IMR-90 (cell line): ENCODE results near the gene EIF2B4. TPM values are rescaled to one million over a fixed set of nuclear protein-coding genes. Genes with fewer than 3 reads are reported as not detected.

Experiments used
- ATAC-seq: fragments of 200-7000 bp; cut with Tn5 transposase; 2 replicates; pipeline ENCODE4 v1.9.1; 2020; ENCODE audit warnings: low read depth, mild to moderate bottlenecking, moderate library complexity
- BruUV-seq: library from RNA; stranded (reverse); fragments of 400-500 nt; replicated peaks from 2 replicates; lab custom pipeline; 2021; lab: Mats Ljungman, UMichigan
- CTCF ChIA-PET: fragments of 300-600 bp; formaldehyde crosslinking; extraction: SDS; loops from one replicate; lab custom pipeline; 2021; ENCODE audit warnings: antibody characterized with exemption; lab: Yijun Ruan, JAX
- POLR2A ChIA-PET: fragments of 300-600 bp; sonication (Branson Sonifier 250); formaldehyde crosslinking; loops from one replicate; lab custom pipeline; 2022; ENCODE audit warnings: antibody characterized with exemption; ENCODE audit not compliant: unreplicated experiment; lab: Charles Lee
- DNase-seq: peaks from one replicate; pipeline ENCODE4 v3.0.0; 2013
- H2AFZ ChIP-seq: replicated peaks from 2 replicates; pipeline ENCODE3; 2013; ENCODE audit warnings: low read length, mild to moderate bottlenecking; ENCODE audit not compliant: poor library complexity
- H2AK5ac ChIP-seq: 2 replicates; pipeline ENCODE4 v1.6.1; 2013; ENCODE audit warnings: low read depth, low read length, inconsistent platforms
- H2AK9ac ChIP-seq: replicated peaks from 2 replicates; pipeline ENCODE3; 2013; ENCODE audit warnings: mild to moderate bottlenecking, low read depth, low read length, moderate library complexity; ENCODE audit not compliant: poor library complexity
- H2BK120ac ChIP-seq: 2 replicates; pipeline ENCODE4 v1.6.1; 2013; ENCODE audit warnings: low read depth, low read length, inconsistent platforms
- H2BK15ac ChIP-seq: 3 replicates; pipeline ENCODE4 v1.6.1; 2013; ENCODE audit warnings: low read depth, low read length, inconsistent platforms
- H2BK20ac ChIP-seq: 2 replicates; pipeline ENCODE4 v1.6.1; 2013; ENCODE audit warnings: low read depth, mild to moderate bottlenecking, inconsistent platforms, low read length, moderate library complexity
- H2BK5ac ChIP-seq: 2 replicates; pipeline ENCODE4 v1.6.1; 2013; ENCODE audit warnings: mild to moderate bottlenecking, low read depth, low read length, inconsistent platforms; ENCODE audit not compliant: poor library complexity, severe bottlenecking
- H3K14ac ChIP-seq: replicated peaks from 2 replicates; pipeline ENCODE4 v1.6.1; 2013; ENCODE audit warnings: low read depth, low read length, inconsistent platforms
- H3K18ac ChIP-seq: 2 replicates; pipeline ENCODE4 v1.6.1; 2013; ENCODE audit warnings: low read depth, low read length, control low read depth
- H3K23ac ChIP-seq: 2 replicates; pipeline ENCODE4 v1.6.1; 2013; ENCODE audit warnings: low read depth, low read length, inconsistent platforms
- H3K27ac ChIP-seq: 2 replicates; pipeline ENCODE4 v1.5.1; 2013; ENCODE audit warnings: mild to moderate bottlenecking, control low read depth, low read length; ENCODE audit not compliant: insufficient read depth
- H3K27me3 ChIP-seq: 2 replicates; pipeline ENCODE4 v1.6.1; 2013; ENCODE audit warnings: low read length; ENCODE audit not compliant: control insufficient read depth, insufficient read depth
- H3K36me3 ChIP-seq: 2 replicates; pipeline ENCODE4 v1.6.1; 2013; ENCODE audit warnings: low read length, mixed read lengths; ENCODE audit not compliant: control insufficient read depth, insufficient read depth
- H3K4ac ChIP-seq: 2 replicates; pipeline ENCODE4 v1.6.1; 2013; ENCODE audit warnings: low read depth, low read length, inconsistent platforms
- H3K4me1 ChIP-seq: 2 replicates; pipeline ENCODE4 v1.6.1; 2013; ENCODE audit warnings: low read length, mixed read lengths; ENCODE audit not compliant: control insufficient read depth, insufficient read depth
- H3K4me2 ChIP-seq: 2 replicates; pipeline ENCODE4 v1.6.1; 2013; ENCODE audit warnings: low read depth, mild to moderate bottlenecking, control low read depth, low read length, moderate library complexity
- H3K4me3 ChIP-seq: 2 replicates; pipeline ENCODE4 v1.5.1; 2013; ENCODE audit warnings: low read depth, mild to moderate bottlenecking, control low read depth, low read length, moderate library complexity; ENCODE audit not compliant: insufficient read depth
- H3K56ac ChIP-seq: 2 replicates; pipeline ENCODE4 v1.6.1; 2013; ENCODE audit warnings: low read length, inconsistent platforms; ENCODE audit not compliant: insufficient read depth; ENCODE audit errors: extremely low read depth
- H3K79me1 ChIP-seq, 2 experiments: 2 replicates each; pipeline ENCODE4 v1.6.1; 2013; ENCODE audit warnings: low read length in 2 of 2, inconsistent platforms in 1 of 2, low read depth in 1 of 2
- H3K9ac ChIP-seq: 2 replicates; pipeline ENCODE4 v1.6.1; 2013; ENCODE audit warnings: low read depth, low read length, control low read depth
- H3K9me1 ChIP-seq: 2 replicates; pipeline ENCODE4 v1.6.1; 2013; ENCODE audit warnings: low read length, inconsistent platforms; ENCODE audit not compliant: insufficient read depth
- H3K9me3 ChIP-seq: 2 replicates; pipeline ENCODE4 v1.6.1; 2013; ENCODE audit warnings: low read length; ENCODE audit not compliant: control insufficient read depth, insufficient read depth
- H4K20me1 ChIP-seq: 2 replicates; pipeline ENCODE4 v1.6.1; 2013; ENCODE audit warnings: low read length, inconsistent platforms; ENCODE audit not compliant: insufficient read depth
- H4K5ac ChIP-seq: 2 replicates; pipeline ENCODE4 v1.6.1; 2013; ENCODE audit warnings: mild to moderate bottlenecking, low read depth, low read length, control low read depth
- H4K8ac ChIP-seq, 2 experiments: 2 replicates each; pipeline ENCODE4 v1.6.1; 2013; ENCODE audit warnings: low read depth in 2 of 2, low read length in 2 of 2, control low read depth in 1 of 2, inconsistent platforms in 1 of 2
- H4K91ac ChIP-seq: 2 replicates; pipeline ENCODE4 v1.6.1; 2013; ENCODE audit warnings: low read depth, low read length, inconsistent platforms; ENCODE audit not compliant: insufficient read depth
- BHLHE40 ChIP-seq: fragments of 150-350 bp; IDR thresholded peaks from 2 replicates; pipeline ENCODE4 v1.6.1; 2016; ENCODE audit warnings: mild to moderate bottlenecking, low read depth, low read length
- CEBPB ChIP-seq: IDR thresholded peaks from 2 replicates; pipeline ENCODE4 v1.6.1; 2012; ENCODE audit warnings: low read depth, low read length, improper control_type of control experiment
- CHD1 ChIP-seq: IDR thresholded peaks from 2 replicates; pipeline ENCODE4 v1.6.1; 2012; ENCODE audit warnings: low read depth, low read length, improper control_type of control experiment
- CTCF ChIP-seq: conservative IDR thresholded peaks from 2 replicates; pipeline ENCODE4 v1.5.1; 2012; ENCODE audit warnings: mild to moderate bottlenecking, low read depth, low read length, improper control_type of control experiment
- ELK1 ChIP-seq: fragments of 150-350 bp; IDR thresholded peaks from 2 replicates; pipeline ENCODE4 v1.6.1; 2016; ENCODE audit warnings: low read depth, mild to moderate bottlenecking, low read length, moderate library complexity, borderline replicate concordance
- FOS ChIP-seq: fragments of 150-350 bp; IDR thresholded peaks from 2 replicates; pipeline ENCODE4 v1.6.1; 2016; ENCODE audit warnings: low read depth, low read length
- MAFK ChIP-seq: IDR thresholded peaks from 2 replicates; pipeline ENCODE4 v1.6.1; 2012; ENCODE audit warnings: low read depth, low read length, improper control_type of control experiment
- MXI1 ChIP-seq: IDR thresholded peaks from 2 replicates; pipeline ENCODE4 v1.6.1; 2012; ENCODE audit warnings: low read depth, mild to moderate bottlenecking, low read length, moderate library complexity, borderline replicate concordance
- NFE2L2 ChIP-seq: fragments of 150-350 bp; IDR thresholded peaks from 2 replicates; pipeline ENCODE4 v1.6.1; 2016; ENCODE audit warnings: low read depth, mild to moderate bottlenecking, low read length
- POLR2A ChIP-seq: IDR thresholded peaks from 2 replicates; pipeline ENCODE4 v1.6.1; 2012; ENCODE audit warnings: mild to moderate bottlenecking, low read depth, low read length
- RAD21 ChIP-seq: IDR thresholded peaks from 2 replicates; pipeline ENCODE4 v1.6.1; 2012; ENCODE audit warnings: low read length, improper control_type of control experiment
- RCOR1 ChIP-seq: IDR thresholded peaks from 2 replicates; pipeline ENCODE4 v1.6.1; 2012; ENCODE audit warnings: mild to moderate bottlenecking, low read length, improper control_type of control experiment; ENCODE audit not compliant: insufficient replicate concordance
- RFX5 ChIP-seq: IDR thresholded peaks from 2 replicates; pipeline ENCODE4 v1.8.0; 2012; ENCODE audit warnings: low read depth, mild to moderate bottlenecking, low read length, moderate library complexity
- SMC3 ChIP-seq: fragments of 150-350 bp; IDR thresholded peaks from 2 replicates; pipeline ENCODE4 v1.6.1; 2016; ENCODE audit warnings: low read depth, mild to moderate bottlenecking, antibody characterized with exemption, low read length, moderate library complexity
- USF2 ChIP-seq: fragments of 150-350 bp; IDR thresholded peaks from 2 replicates; pipeline ENCODE4 v1.6.1; 2017; ENCODE audit warnings: mild to moderate bottlenecking, antibody characterized with exemption, low read length, low read depth
- WGBS, 2 experiments: methylation state at CpG; one replicate each; pipeline versions ENCODE4 v1.1.5 to v1.1.7; 2013; ENCODE audit warnings: missing lambda C conversion rate in 2 of 2; ENCODE audit not compliant: insufficient read length in 1 of 2; ENCODE audit errors: extremely low coverage in 2 of 2; 5-methylcytosine and 5-hydroxymethylcytosine counted together
- dilution Hi-C: fragments of 300-500 bp; cut with HindIII; formaldehyde crosslinking; loops from one replicate; pipeline ENCODE4 v1.14.3; 2018; ENCODE audit warnings: low sequenced_read_pairs; ENCODE audit not compliant: unreplicated experiment
- in situ Hi-C: fragments of 300-500 bp; cut with MboI; formaldehyde crosslinking; loops from 3 replicates; pipeline ENCODE4 v1.14.3; 2019; ENCODE audit warnings: low sequenced_read_pairs, inconsistent platforms, mixed read lengths
- intact Hi-C: fragments of 100-400 bp; cut with micrococcal nuclease; formaldehyde crosslinking; loops from 2 replicates; pipeline ENCODE4 v1.10.0; 2022
- polyA plus RNA-seq, 3 experiments: library from polyadenylated mRNA; depleted of rRNA; stranded (reverse); fragments of >200 nt; gene quantifications; 2 replicates each; pipeline ENCODE4 v1.2.3, GENCODE V29; 2012; ENCODE audit warnings: low replicate concordance in 1 of 3
- total RNA-seq: library from RNA; depleted of rRNA; stranded (reverse); fragments of >200 nt; gene quantifications from 2 replicates; pipeline ENCODE4 v1.2.3, GENCODE V29; 2012

The EIF2B4 gene
- total and polyA plus RNA-seq, 2 of the 4 experiments (the other 2 are of a cell fraction) = 40.3 to 47.9 TPM

GRCh38 chr2:27351802-27352598 lies 18.1 kb downstream of the EIF2B4 start:
- in situ Hi-C loops (no loop called here), dilution Hi-C loops (no loop called here), intact Hi-C loops (no loop called here)
- POLR2A ChIA-PET = interaction anchor here (0.6 kb wide), 1 partner anchor 8 kb away, joined by 6 read pairs; no protein-coding TSS in a partner anchor
- H3K9me1 ChIP-seq = no peaks in the 10 kb centered on the region
- peaks cover 25 to 56% of the 10 kb centered on the region in 2 experiments for H3K79me1 ChIP-seq
- no peak overlapping the region for H2AK5ac ChIP-seq
- no peak overlapping the region for H3K4ac ChIP-seq
- CTCF ChIA-PET = no interaction called here
- H3K4me2 ChIP-seq = no peak overlapping the region
- H3K36me3 ChIP-seq = no peaks in the 10 kb centered on the region
- no peak overlapping the region for H4K91ac ChIP-seq
- H2BK15ac ChIP-seq = no peak overlapping the region
- H3K14ac ChIP-seq = no peak overlapping the region
- H3K4me3 ChIP-seq = no peak overlapping the region
- H4K20me1 ChIP-seq = no peaks in the 10 kb centered on the region; the same call in 1 of the 2 replicates
- H2AFZ ChIP-seq = no peak overlapping the region
- no peaks in the 10 kb centered on the region for H3K9me3 ChIP-seq
- no peak overlapping the region for H4K8ac ChIP-seq
- H2BK120ac ChIP-seq = no peak overlapping the region
- no peak overlapping the region for H2AK9ac ChIP-seq
- BruUV-seq = no TSS peak
- no peak for DNase-seq
- no peak overlapping the region for H3K9ac ChIP-seq
- H3K27ac ChIP-seq = no peak overlapping the region
- no peaks in the 10 kb centered on the region for H3K27me3 ChIP-seq
- H2BK5ac ChIP-seq = no peak overlapping the region
- H3K4me1 ChIP-seq = peaks cover 5% of the 10 kb centered on the region
- no peak overlapping the region for H3K56ac ChIP-seq
- H4K5ac ChIP-seq = no peak overlapping the region
- H3K18ac ChIP-seq = no peak overlapping the region
- no peak overlapping the region for H2BK20ac ChIP-seq
- no peak overlapping the region for H3K23ac ChIP-seq
- WGBS, 2 experiments = 93% methylated on average over 2 of the region's 6 CpGs; no CpG with 5 or more reads in 1 of the 2 experiments
- no peak for ATAC-seq
- no peak for TF ChIP-seq POLR2A
- no peak for TF ChIP-seq ELK1
- no peak for TF ChIP-seq MAFK
- TF ChIP-seq CHD1 = no peak
- TF ChIP-seq CTCF = no peak
- TF ChIP-seq SMC3 = no peak
- no peak for TF ChIP-seq FOS
- no peak for TF ChIP-seq RCOR1
- TF ChIP-seq RAD21 = no peak
- TF ChIP-seq MXI1 = no peak
- TF ChIP-seq NFE2L2 = no peak
- no peak for TF ChIP-seq CEBPB
- TF ChIP-seq BHLHE40 = no peak
- TF ChIP-seq RFX5 = no peak
- no peak for TF ChIP-seq USF2
